ENCODE results near the gene GATD1. TPM values are rescaled to one million over a fixed set of nuclear protein-coding genes. Genes with fewer than 3 reads are reported as not detected.

The GATD1 gene
- total and polyA plus RNA-seq, 9 of the 15 experiments (the other 6 are each of a cell fraction or from before 2014, with no cell fraction given) = 2.8 to 144 (median 36.9) TPM

DNA sequence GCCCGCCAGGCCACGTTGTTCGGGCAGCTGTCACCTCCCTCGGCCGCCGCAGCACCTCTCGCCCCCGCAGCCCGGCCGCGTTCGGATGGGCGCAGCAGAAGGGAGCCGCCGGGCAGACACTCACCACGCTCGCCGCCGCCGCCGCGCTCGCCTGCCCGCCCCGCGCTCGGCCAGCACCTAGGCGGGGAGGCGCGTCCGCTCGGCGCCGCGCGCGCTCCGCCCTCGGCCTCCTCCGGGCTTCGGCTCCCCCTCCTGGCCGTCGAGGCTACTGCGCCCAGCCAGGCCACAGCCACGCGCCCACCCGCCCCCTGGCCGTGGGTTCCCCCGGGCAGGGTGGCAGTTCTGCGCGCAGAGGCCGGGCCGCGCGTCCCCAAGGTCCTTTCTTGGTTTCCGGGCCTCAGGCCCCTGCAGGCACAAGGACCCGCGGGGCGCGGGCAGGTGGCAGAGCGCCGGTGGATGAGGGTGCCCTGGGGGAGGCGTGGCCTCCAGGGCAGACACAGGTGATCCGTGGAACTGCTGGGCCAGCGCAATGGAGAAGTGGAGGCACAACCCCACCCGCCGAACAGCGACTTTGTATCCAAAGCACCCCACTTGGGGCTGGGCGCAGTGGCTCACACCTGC is 20.9 kb upstream of the GATD1 start, which contains the start of gene SLC25A22 (continued):
- TF ChIP-seq, protein P1, sequence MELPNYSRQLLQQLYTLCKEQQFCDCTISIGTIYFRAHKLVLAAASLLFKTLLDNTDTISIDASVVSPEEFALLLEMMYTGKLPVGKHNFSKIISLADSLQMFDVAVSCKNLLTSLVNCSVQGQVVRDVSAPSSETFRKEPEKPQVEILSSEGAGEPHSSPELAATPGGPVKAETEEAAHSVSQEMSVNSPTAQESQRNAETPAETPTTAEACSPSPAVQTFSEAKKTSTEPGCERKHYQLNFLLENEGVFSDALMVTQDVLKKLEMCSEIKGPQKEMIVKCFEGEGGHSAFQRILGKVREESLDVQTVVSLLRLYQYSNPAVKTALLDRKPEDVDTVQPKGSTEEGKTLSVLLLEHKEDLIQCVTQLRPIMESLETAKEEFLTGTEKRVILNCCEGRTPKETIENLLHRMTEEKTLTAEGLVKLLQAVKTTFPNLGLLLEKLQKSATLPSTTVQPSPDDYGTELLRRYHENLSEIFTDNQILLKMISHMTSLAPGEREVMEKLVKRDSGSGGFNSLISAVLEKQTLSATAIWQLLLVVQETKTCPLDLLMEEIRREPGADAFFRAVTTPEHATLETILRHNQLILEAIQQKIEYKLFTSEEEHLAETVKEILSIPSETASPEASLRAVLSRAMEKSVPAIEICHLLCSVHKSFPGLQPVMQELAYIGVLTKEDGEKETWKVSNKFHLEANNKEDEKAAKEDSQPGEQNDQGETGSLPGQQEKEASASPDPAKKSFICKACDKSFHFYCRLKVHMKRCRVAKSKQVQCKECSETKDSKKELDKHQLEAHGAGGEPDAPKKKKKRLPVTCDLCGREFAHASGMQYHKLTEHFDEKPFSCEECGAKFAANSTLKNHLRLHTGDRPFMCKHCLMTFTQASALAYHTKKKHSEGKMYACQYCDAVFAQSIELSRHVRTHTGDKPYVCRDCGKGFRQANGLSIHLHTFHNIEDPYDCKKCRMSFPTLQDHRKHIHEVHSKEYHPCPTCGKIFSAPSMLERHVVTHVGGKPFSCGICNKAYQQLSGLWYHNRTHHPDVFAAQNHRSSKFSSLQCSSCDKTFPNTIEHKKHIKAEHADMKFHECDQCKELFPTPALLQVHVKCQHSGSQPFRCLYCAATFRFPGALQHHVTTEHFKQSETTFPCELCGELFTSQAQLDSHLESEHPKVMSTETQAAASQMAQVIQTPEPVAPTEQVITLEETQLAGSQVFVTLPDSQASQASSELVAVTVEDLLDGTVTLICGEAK (IDR thresholded peaks at IDR 0.05) = no peak
- TF ChIP-seq, protein P1 (CRISPR knock-in tag; IDR thresholded peaks at IDR 0.05) = no peak
- TF ChIP-seq GTF2A2 (tag; IDR thresholded peaks at IDR 0.05) (no peak), SAFB (IDR thresholded peaks at IDR 0.05; ENCODE audit: borderline replicate concordance, low read depth, low read length) (peak; percentile 91)
- TF ChIP-seq, protein P2, sequence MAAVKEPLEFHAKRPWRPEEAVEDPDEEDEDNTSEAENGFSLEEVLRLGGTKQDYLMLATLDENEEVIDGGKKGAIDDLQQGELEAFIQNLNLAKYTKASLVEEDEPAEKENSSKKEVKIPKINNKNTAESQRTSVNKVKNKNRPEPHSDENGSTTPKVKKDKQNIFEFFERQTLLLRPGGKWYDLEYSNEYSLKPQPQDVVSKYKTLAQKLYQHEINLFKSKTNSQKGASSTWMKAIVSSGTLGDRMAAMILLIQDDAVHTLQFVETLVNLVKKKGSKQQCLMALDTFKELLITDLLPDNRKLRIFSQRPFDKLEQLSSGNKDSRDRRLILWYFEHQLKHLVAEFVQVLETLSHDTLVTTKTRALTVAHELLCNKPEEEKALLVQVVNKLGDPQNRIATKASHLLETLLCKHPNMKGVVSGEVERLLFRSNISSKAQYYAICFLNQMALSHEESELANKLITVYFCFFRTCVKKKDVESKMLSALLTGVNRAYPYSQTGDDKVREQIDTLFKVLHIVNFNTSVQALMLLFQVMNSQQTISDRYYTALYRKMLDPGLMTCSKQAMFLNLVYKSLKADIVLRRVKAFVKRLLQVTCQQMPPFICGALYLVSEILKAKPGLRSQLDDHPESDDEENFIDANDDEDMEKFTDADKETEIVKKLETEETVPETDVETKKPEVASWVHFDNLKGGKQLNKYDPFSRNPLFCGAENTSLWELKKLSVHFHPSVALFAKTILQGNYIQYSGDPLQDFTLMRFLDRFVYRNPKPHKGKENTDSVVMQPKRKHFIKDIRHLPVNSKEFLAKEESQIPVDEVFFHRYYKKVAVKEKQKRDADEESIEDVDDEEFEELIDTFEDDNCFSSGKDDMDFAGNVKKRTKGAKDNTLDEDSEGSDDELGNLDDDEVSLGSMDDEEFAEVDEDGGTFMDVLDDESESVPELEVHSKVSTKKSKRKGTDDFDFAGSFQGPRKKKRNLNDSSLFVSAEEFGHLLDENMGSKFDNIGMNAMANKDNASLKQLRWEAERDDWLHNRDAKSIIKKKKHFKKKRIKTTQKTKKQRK (IDR thresholded peaks at IDR 0.05; ENCODE audit: borderline replicate concordance, low read depth, low read length) = no peak
- TF ChIP-seq, protein P3, sequence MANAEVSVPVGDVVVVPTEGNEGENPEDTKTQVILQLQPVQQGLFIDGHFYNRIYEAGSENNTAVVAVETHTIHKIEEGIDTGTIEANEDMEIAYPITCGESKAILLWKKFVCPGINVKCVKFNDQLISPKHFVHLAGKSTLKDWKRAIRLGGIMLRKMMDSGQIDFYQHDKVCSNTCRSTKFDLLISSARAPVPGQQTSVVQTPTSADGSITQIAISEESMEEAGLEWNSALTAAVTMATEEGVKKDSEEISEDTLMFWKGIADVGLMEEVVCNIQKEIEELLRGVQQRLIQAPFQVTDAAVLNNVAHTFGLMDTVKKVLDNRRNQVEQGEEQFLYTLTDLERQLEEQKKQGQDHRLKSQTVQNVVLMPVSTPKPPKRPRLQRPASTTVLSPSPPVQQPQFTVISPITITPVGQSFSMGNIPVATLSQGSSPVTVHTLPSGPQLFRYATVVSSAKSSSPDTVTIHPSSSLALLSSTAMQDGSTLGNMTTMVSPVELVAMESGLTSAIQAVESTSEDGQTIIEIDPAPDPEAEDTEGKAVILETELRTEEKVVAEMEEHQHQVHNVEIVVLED (CRISPR knock-in tag; IDR thresholded peaks at IDR 0.05) = peak; percentile 66; the same call in 1 of the 2 replicates
- TF ChIP-seq, protein P4, sequence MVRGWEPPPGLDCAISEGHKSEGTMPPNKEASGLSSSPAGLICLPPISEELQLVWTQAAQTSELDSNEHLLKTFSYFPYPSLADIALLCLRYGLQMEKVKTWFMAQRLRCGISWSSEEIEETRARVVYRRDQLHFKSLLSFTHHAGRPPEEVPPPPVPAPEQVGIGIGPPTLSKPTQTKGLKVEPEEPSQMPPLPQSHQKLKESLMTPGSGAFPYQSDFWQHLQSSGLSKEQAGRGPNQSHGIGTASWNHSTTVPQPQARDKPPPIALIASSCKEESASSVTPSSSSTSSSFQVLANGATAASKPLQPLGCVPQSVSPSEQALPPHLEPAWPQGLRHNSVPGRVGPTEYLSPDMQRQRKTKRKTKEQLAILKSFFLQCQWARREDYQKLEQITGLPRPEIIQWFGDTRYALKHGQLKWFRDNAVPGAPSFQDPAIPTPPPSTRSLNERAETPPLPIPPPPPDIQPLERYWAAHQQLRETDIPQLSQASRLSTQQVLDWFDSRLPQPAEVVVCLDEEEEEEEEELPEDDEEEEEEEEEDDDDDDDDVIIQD (CRISPR knock-in tag; IDR thresholded peaks at IDR 0.05) = no peak

Data from K562 (cell line).